GM12878 (cell line): ENCODE data around the gene PLXND1. TPM values are rescaled to one million over a fixed set of nuclear protein-coding genes. Genes with fewer than 3 reads are reported as not detected.

Experiments
- ATAC-seq: fragments of 200-7000 bp; cut with Tn5 transposase; 3 replicates; pipeline ENCODE4 v1.9.1; 2020; ENCODE audit warnings: mild to moderate bottlenecking, moderate library complexity
- BruUV-seq: library from RNA; stranded (reverse); fragments of 400-500 nt; replicated peaks from 2 replicates; lab custom pipeline; 2021; lab: Mats Ljungman, UMichigan
- CTCF ChIA-PET: fragments of 300-600 bp; sonication (Branson Sonifier 250); formaldehyde crosslinking; extraction: SDS; loops from one replicate; lab custom pipeline; 2021; ENCODE audit warnings: inconsistent platforms; lab: Yijun Ruan, JAX
- POLR2A ChIA-PET: fragments of 350-600 bp; formaldehyde crosslinking; extraction: SDS; loops from one replicate; lab custom pipeline; 2021; ENCODE audit warnings: inconsistent platforms; lab: Charles Lee
- RAD21 ChIA-PET: fragments of 300-600 bp; sonication (Branson Sonifier 250); formaldehyde crosslinking; loops from one replicate; lab custom pipeline; 2023; ENCODE audit warnings: antibody characterized with exemption; ENCODE audit not compliant: unreplicated experiment; lab: Charles Lee
- SMC1A ChIA-PET: fragments of 300-600 bp; sonication (Branson Sonifier 250); formaldehyde crosslinking; loops from one replicate; lab custom pipeline; 2023; ENCODE audit not compliant: unreplicated experiment, uncharacterized antibody; lab: Charles Lee
- DNase-seq: peaks from one replicate; pipeline ENCODE4 v3.0.0-alpha.2; 2011; ENCODE audit warnings: low read depth, low spot score
- FAIRE-seq: peaks from 3 replicates; lab custom pipeline; 2011; peaks lifted over from hg19 to GRCh38; lab: Jason Lieb, UNC
- H2AFZ ChIP-seq: 2 replicates; pipeline ENCODE4 v1.6.0; 2011; ENCODE audit warnings: low read depth, low read length, control low read depth; ENCODE audit not compliant: control insufficient read depth
- H3K27ac ChIP-seq: 2 replicates; pipeline ENCODE4 v1.5.1; 2011; ENCODE audit warnings: control low read depth; ENCODE audit not compliant: control insufficient read depth, insufficient read depth
- H3K27me3 ChIP-seq, 2 experiments: replicated peaks in 1 of 2; 2 replicates each; pipeline versions ENCODE4 v1.6.0 to v1.6.1; 2011; ENCODE audit warnings: low read length in 1 of 2; ENCODE audit not compliant: control insufficient read depth in 2 of 2, insufficient read depth in 2 of 2
- H3K36me3 ChIP-seq, 2 experiments: 2 replicates each; pipeline ENCODE4 v1.5.1; 2011; ENCODE audit warnings: low read length in 1 of 2; ENCODE audit not compliant: control insufficient read depth in 2 of 2, insufficient read depth in 2 of 2
- H3K4me1 ChIP-seq: 2 replicates; pipeline ENCODE4 v1.6.1; 2011; ENCODE audit warnings: mild to moderate bottlenecking, low read length, moderate library complexity, mixed read lengths; ENCODE audit not compliant: control insufficient read depth, insufficient read depth
- H3K4me2 ChIP-seq: 2 replicates; pipeline ENCODE4 v1.6.0; 2011; ENCODE audit warnings: control low read depth; ENCODE audit not compliant: control insufficient read depth, insufficient read depth
- H3K4me3 ChIP-seq: fragments of 200-600 bp; sonication (generic); 2 replicates; pipeline ENCODE4 v1.5.1; 2016
- H3K79me2 ChIP-seq: 2 replicates; pipeline ENCODE4 v1.6.0; 2011; ENCODE audit warnings: low read length; ENCODE audit not compliant: control insufficient read depth, insufficient read depth
- H3K9ac ChIP-seq: 2 replicates; pipeline ENCODE4 v1.8.0; 2011; ENCODE audit warnings: low read length, control low read depth, mixed read lengths; ENCODE audit not compliant: control insufficient read depth, insufficient read depth
- H3K9me3 ChIP-seq: replicated peaks from 3 replicates; pipeline ENCODE4 v1.5.1; 2011; ENCODE audit warnings: mild to moderate bottlenecking, low read length; ENCODE audit not compliant: control insufficient read depth, insufficient read depth
- H4K20me1 ChIP-seq: 2 replicates; pipeline ENCODE4 v1.6.0; 2011; ENCODE audit not compliant: control insufficient read depth, insufficient read depth
- CHD2 ChIP-seq: IDR thresholded peaks from 2 replicates; pipeline ENCODE4 v1.6.1; 2011; ENCODE audit warnings: low read depth, low read length, improper control_type of control experiment, borderline replicate concordance
- CREB1 ChIP-seq: IDR thresholded peaks from 2 replicates; pipeline ENCODE4 v1.6.1; 2012; ENCODE audit warnings: low read depth, mild to moderate bottlenecking, inconsistent platforms
- DPF2 ChIP-seq: fragments of 450-650 bp; IDR thresholded peaks from 2 replicates; pipeline ENCODE4 v1.6.1; 2017; ENCODE audit warnings: mild to moderate bottlenecking
- EED ChIP-seq: sonication (generic); IDR thresholded peaks from 2 replicates; pipeline ENCODE4 v1.6.1; 2016; ENCODE audit warnings: antibody characterized with exemption, low read depth
- ESRRA ChIP-seq: IDR thresholded peaks from 2 replicates; pipeline ENCODE4 v1.6.1; 2012; ENCODE audit warnings: mild to moderate bottlenecking, low read length, improper control_type of control experiment
- GATAD2B ChIP-seq: fragments of 450-650 bp; conservative IDR thresholded peaks from 2 replicates; pipeline ENCODE4 v1.6.1; 2017; ENCODE audit warnings: low read depth, mild to moderate bottlenecking, moderate library complexity
- HDAC6 ChIP-seq: fragments of 200-600 bp; sonication (generic); IDR thresholded peaks from one replicate; pipeline ENCODE4 v1.8.0; 2017; ENCODE audit warnings: antibody characterized with exemption; ENCODE audit not compliant: unreplicated experiment
- MTA3 ChIP-seq: IDR thresholded peaks from 2 replicates; pipeline ENCODE4 v1.6.1; 2012; ENCODE audit warnings: low read length, inconsistent platforms, borderline replicate concordance
- POU2F2 ChIP-seq: IDR thresholded peaks from 3 replicates; pipeline ENCODE4 v1.6.1; 2011; ENCODE audit warnings: low read depth, mild to moderate bottlenecking, low read length, borderline replicate concordance
- SMAD5 ChIP-seq: IDR thresholded peaks from 2 replicates; pipeline ENCODE4 v1.6.1; 2016; ENCODE audit warnings: antibody characterized with exemption, low read depth
- ZNF687 ChIP-seq: fragments of 450-650 bp; IDR thresholded peaks from 2 replicates; pipeline ENCODE4 v1.6.1; 2017; ENCODE audit warnings: mild to moderate bottlenecking, moderate library complexity
- WGBS: methylation state at CpG from one replicate; pipeline ENCODE4 v1.1.6; 2016; ENCODE audit warnings: low lambda C conversion rate; ENCODE audit not compliant: insufficient replicate concordance, insufficient coverage; ENCODE audit errors: missing lambda C conversion rate; 5-methylcytosine and 5-hydroxymethylcytosine counted together
- in situ Hi-C: fragments of 300-500 bp; cut with MboI; formaldehyde crosslinking; loops from 9 replicates; pipeline ENCODE4 v1.14.3; 2018; ENCODE audit warnings: mixed read lengths
- intact Hi-C: fragments of 100-400 bp; cut with micrococcal nuclease; formaldehyde crosslinking; loops from one replicate; pipeline ENCODE4 v1.14.2; 2022; ENCODE audit not compliant: unreplicated experiment
- polyA plus RNA-seq, 11 experiments: library from polyadenylated mRNA; depleted of rRNA in 4 of 11; unstranded in 6 of 11; stranded (reverse) in 5 of 11; fragments of >200 nt; fragmentation: Nextera tagmentation in 4 of 11; fragmentation: Illumina TruSeq in 1 of 11; extraction: Ambion mirVana in 4 of 11; extraction: Trizol in 1 of 11; gene quantifications; 1 replicate in 1 of 11; 2 replicates in 10 of 11; pipeline versions ENCODE4 v1.2.1 to v1.2.3, GENCODE V29; 2011 to 2016; ENCODE audit warnings: inconsistent platforms in 2 of 11, missing spikeins in 2 of 11, low read depth in 1 of 11
- total RNA-seq, 4 experiments: library from RNA; depleted of rRNA in 3 of 4; stranded (reverse); fragments of >200 nt in 3 of 4; fragmentation: Illumina TruSeq in 1 of 4; extraction: Trizol in 1 of 4; gene quantifications; 2 replicates each; pipeline versions ENCODE4 v1.2.1 to v1.2.3, GENCODE V29; 2013 to 2021
- TF ChIP-seq, protein P1 (sequence below): fragments of 450-650 bp; IDR thresholded peaks from 2 replicates; pipeline ENCODE4 v1.6.1; 2017; ENCODE audit warnings: mild to moderate bottlenecking, low read depth, inconsistent platforms; ENCODE audit not compliant: poor library complexity, severe bottlenecking
- TF ChIP-seq, protein P2 (sequence below): IDR thresholded peaks from 2 replicates; pipeline ENCODE4 v1.6.1; 2012; ENCODE audit warnings: improper control_type of control experiment, low read depth, low read length; ENCODE audit not compliant: insufficient replicate concordance

The PLXND1 gene
- total and polyA plus RNA-seq, 10 of the 15 experiments (the other 5 are each of a cell fraction or from before 2014, with no cell fraction given) = 0.01 to 2.3 (median 0.72) TPM; not detected in 7

- DNase-seq (no peak), ATAC-seq (no peak), FAIRE-seq (no peak)
- POLR2A ChIA-PET = no interaction called here
- BruUV-seq = no TSS peak
- H3K4me1 ChIP-seq = peaks cover 6% of the 10 kb centered on the region
- no peak overlapping the region for H2AFZ ChIP-seq
- intact Hi-C loops (no loop called here), in situ Hi-C loops (no loop called here)
- RAD21 ChIA-PET = no interaction called here
- no peaks in the 10 kb centered on the region for H4K20me1 ChIP-seq
- no peak overlapping the region for H3K9ac ChIP-seq
- H3K36me3 ChIP-seq = no peaks in the 10 kb centered on the region
- H3K27me3 ChIP-seq = peaks cover 4% of the 10 kb centered on the region in 2 experiments; a peak in 2 of 4 replicates
- no peaks in the 10 kb centered on the region for H3K79me2 ChIP-seq
- WGBS = 48% methylated on average over 17 of the region's 25 CpGs
- H3K4me3 ChIP-seq = no peak overlapping the region
- SMC1A ChIA-PET = no interaction called here
- no peak overlapping the region for H3K4me2 ChIP-seq
- CTCF ChIA-PET = no interaction called here
- no peak overlapping the region for H3K27ac ChIP-seq
- no peaks in the 10 kb centered on the region for H3K9me3 ChIP-seq
- TF ChIP-seq EED = no peak
- no peak for TF ChIP-seq CHD2
- no peak for TF ChIP-seq GATAD2B
- TF ChIP-seq HDAC6 = no peak
- no peak for TF ChIP-seq MTA3
- TF ChIP-seq CREB1 = no peak
- no peak for TF ChIP-seq ESRRA
- TF ChIP-seq, protein P1, sequence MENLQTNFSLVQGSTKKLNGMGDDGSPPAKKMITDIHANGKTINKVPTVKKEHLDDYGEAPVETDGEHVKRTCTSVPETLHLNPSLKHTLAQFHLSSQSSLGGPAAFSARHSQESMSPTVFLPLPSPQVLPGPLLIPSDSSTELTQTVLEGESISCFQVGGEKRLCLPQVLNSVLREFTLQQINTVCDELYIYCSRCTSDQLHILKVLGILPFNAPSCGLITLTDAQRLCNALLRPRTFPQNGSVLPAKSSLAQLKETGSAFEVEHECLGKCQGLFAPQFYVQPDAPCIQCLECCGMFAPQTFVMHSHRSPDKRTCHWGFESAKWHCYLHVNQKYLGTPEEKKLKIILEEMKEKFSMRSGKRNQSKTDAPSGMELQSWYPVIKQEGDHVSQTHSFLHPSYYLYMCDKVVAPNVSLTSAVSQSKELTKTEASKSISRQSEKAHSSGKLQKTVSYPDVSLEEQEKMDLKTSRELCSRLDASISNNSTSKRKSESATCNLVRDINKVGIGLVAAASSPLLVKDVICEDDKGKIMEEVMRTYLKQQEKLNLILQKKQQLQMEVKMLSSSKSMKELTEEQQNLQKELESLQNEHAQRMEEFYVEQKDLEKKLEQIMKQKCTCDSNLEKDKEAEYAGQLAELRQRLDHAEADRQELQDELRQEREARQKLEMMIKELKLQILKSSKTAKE = no peak
- TF ChIP-seq ZNF687 = no peak
- TF ChIP-seq POU2F2 = no peak
- TF ChIP-seq, protein P2, sequence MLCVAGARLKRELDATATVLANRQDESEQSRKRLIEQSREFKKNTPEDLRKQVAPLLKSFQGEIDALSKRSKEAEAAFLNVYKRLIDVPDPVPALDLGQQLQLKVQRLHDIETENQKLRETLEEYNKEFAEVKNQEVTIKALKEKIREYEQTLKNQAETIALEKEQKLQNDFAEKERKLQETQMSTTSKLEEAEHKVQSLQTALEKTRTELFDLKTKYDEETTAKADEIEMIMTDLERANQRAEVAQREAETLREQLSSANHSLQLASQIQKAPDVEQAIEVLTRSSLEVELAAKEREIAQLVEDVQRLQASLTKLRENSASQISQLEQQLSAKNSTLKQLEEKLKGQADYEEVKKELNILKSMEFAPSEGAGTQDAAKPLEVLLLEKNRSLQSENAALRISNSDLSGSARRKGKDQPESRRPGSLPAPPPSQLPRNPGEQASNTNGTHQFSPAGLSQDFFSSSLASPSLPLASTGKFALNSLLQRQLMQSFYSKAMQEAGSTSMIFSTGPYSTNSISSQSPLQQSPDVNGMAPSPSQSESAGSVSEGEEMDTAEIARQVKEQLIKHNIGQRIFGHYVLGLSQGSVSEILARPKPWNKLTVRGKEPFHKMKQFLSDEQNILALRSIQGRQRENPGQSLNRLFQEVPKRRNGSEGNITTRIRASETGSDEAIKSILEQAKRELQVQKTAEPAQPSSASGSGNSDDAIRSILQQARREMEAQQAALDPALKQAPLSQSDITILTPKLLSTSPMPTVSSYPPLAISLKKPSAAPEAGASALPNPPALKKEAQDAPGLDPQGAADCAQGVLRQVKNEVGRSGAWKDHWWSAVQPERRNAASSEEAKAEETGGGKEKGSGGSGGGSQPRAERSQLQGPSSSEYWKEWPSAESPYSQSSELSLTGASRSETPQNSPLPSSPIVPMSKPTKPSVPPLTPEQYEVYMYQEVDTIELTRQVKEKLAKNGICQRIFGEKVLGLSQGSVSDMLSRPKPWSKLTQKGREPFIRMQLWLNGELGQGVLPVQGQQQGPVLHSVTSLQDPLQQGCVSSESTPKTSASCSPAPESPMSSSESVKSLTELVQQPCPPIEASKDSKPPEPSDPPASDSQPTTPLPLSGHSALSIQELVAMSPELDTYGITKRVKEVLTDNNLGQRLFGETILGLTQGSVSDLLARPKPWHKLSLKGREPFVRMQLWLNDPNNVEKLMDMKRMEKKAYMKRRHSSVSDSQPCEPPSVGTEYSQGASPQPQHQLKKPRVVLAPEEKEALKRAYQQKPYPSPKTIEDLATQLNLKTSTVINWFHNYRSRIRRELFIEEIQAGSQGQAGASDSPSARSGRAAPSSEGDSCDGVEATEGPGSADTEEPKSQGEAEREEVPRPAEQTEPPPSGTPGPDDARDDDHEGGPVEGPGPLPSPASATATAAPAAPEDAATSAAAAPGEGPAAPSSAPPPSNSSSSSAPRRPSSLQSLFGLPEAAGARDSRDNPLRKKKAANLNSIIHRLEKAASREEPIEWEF = no peak
- no peak for TF ChIP-seq SMAD5
- no peak for TF ChIP-seq DPF2
Measured at GRCh38 chr3:129611812-129612533, 5.5 kb upstream of the PLXND1 start.
